H1 (cell line): ENCODE results near the gene ASTN2. TPM values are rescaled to one million over a fixed set of nuclear protein-coding genes. Genes with fewer than 3 reads are reported as not detected.

ENCODE experiments used
- HDAC2 ChIP-seq, 2 experiments: fragments of 300-600 bp in 1 of 2; sonication (generic) in 1 of 2; IDR thresholded peaks; 2 replicates each; pipeline ENCODE4 v1.6.1; 2011 to 2012; ENCODE audit warnings: low read depth in 2 of 2, low read length in 2 of 2, mild to moderate bottlenecking in 2 of 2, moderate library complexity in 2 of 2, borderline replicate concordance in 1 of 2, inconsistent platforms in 1 of 2
- polyA plus RNA-seq, 7 experiments: library from polyadenylated mRNA; depleted of rRNA in 3 of 7; stranded (reverse) in 5 of 7; unstranded in 2 of 7; fragments of >200 nt in 5 of 7; fragments of 200-250 nt in 2 of 7; gene quantifications; 1 replicate in 5 of 7; 2 replicates in 1 of 7; 4 replicates in 1 of 7; pipeline versions ENCODE4 v1.2.1 to v1.2.3, GENCODE V29; 2011 to 2013; ENCODE audit warnings: missing spikeins in 2 of 7, mixed read lengths in 2 of 7
- total RNA-seq: library from RNA; stranded (reverse); fragmentation: NEBNext Ultra II Directional; extraction: Animal tissue kit (Norgen Biotek cat#: 25700); gene quantifications from 2 replicates; pipeline ENCODE4 v1.2.1, GENCODE V29; 2021

ASTN2 gene
- total and polyA plus RNA-seq, 2 of the 8 experiments (the other 6 are each of a cell fraction or from before 2014, with no cell fraction given) = 8.2 to 13.7 TPM

DNA sequence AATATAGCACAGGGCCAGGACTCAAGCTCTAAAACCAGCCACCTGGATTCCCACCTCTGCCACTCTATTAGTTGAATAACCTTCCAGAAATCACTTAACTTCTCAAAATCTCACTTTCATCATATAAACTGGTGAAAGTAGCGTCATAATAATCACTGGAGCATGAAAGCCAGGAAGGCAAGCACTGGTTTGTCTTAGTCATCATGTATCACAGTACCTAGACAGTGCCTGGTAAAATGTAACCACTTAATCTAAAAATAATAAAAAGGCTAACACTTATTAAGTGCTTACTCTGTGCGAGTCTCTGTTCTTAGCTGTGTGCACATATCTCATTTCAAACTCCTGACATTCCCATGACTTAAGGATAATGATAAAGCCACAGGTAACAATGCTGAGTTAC is 109.4 kb downstream of the ASTN2 start (continued):
- no peak for TF ChIP-seq HDAC2 (IDR thresholded peaks at IDR 0.05; ENCODE audit: borderline replicate concordance in 1 of 2, low read depth in 2 of 2, low read length in 2 of 2)
- TF ChIP-seq, all 59 proteins: peak for 0
